Esophagus (tissue), 2 donors: ENCODE data around the gene HTRA2. TPM values are rescaled to one million over a fixed set of nuclear protein-coding genes. Genes with fewer than 3 reads are reported as not detected.

Source experiments
- H3K27ac ChIP-seq, 2 donors: one replicate each; pipeline ENCODE4 v1.5.1; 2013; ENCODE audit warnings: low read depth in 2 of 2, mild to moderate bottlenecking in 2 of 2, inconsistent platforms in 1 of 2, low read length in 1 of 2, moderate library complexity in 1 of 2
- H3K27me3 ChIP-seq, 2 donors: one replicate each; pipeline ENCODE4 v1.6.1; 2013; ENCODE audit warnings: low read length in 2 of 2, control low read depth in 1 of 2, mild to moderate bottlenecking in 1 of 2; ENCODE audit not compliant: insufficient read depth in 2 of 2, control insufficient read depth in 1 of 2
- H3K36me3 ChIP-seq, 2 donors: one replicate each; pipeline ENCODE4 v1.6.1; 2013; ENCODE audit warnings: low read length in 1 of 2; ENCODE audit not compliant: control insufficient read depth in 2 of 2, insufficient read depth in 2 of 2
- H3K4me1 ChIP-seq, 2 donors: one replicate each; pipeline ENCODE4 v1.6.1; 2013; ENCODE audit warnings: low read length in 1 of 2; ENCODE audit not compliant: control insufficient read depth in 2 of 2, insufficient read depth in 2 of 2
- H3K4me3 ChIP-seq, 2 donors: one replicate each; pipeline ENCODE4 v1.5.1; 2013; ENCODE audit warnings: low read length in 2 of 2, mild to moderate bottlenecking in 2 of 2, low read depth in 1 of 2, moderate library complexity in 1 of 2
- H3K9me3 ChIP-seq, 2 donors: one replicate each; pipeline ENCODE4 v1.6.1; 2013; ENCODE audit warnings: mild to moderate bottlenecking in 2 of 2, low read depth in 1 of 2, low read length in 1 of 2, moderate library complexity in 1 of 2; ENCODE audit not compliant: control insufficient read depth in 2 of 2, insufficient read depth in 1 of 2
- WGBS, 2 donors: extraction: QIAGEN DNeasy Blood & Tissue Kit; methylation state at CpG; one replicate each; pipeline ENCODE4 v1.1.7; 2013; 5-methylcytosine and 5-hydroxymethylcytosine counted together
- polyA plus RNA-seq, 2 donors: library from polyadenylated mRNA; stranded (reverse); fragments of 200-250 nt; gene quantifications; one replicate each; pipeline ENCODE4 v1.2.3, GENCODE V29; 2013
- donor health status: healthy with polysubstance abuse.
- donor health status: Bipolar disorder and iron deficiency.

Gene HTRA2
- polyA plus RNA-seq, 2 donors, result 15.8 to 21.0 TPM

GRCh38 chr2:74491648-74492544 lies 37.8 kb upstream of the HTRA2 start:
- no peaks in the 10 kb centered on the region for H3K27me3 ChIP-seq
- H3K4me3 ChIP-seq, result no peak overlapping the region
- no peak overlapping the region for H3K27ac ChIP-seq
- WGBS, 2 donors, result 90 to 92% methylated on average over 12 of the region's 12 CpGs
- no peaks in the 10 kb centered on the region for H3K9me3 ChIP-seq
- no peaks in the 10 kb centered on the region for H3K4me1 ChIP-seq
- H3K36me3 ChIP-seq, result peaks cover 20 to 38% of the 10 kb centered on the region in 2 donors

GRCh38 chr2:74493546-74493945 lies 36.2 kb upstream of the HTRA2 start:
- Histone ChIP-seq H3K9me3 (no peaks in the 10 kb centered on the region), H3K36me3 (peaks cover 20 to 38% of the 10 kb centered on the region in 2 donors), H3K4me1 (peaks cover 5 to 10% of the 10 kb centered on the region in 2 donors), H3K27me3 (no peaks in the 10 kb centered on the region), H3K27ac (no peak overlapping the region), H3K4me3 (no peak overlapping the region)
- WGBS, 2 donors, result 94% methylated on average over 3 of the region's 3 CpGs

- WGBS, 2 donors, result 86 to 88% methylated on average over 1 of the region's 1 CpG
These were observed 34.3 kb upstream of the HTRA2 start for GRCh38 chr2:74495440-74495839.

GRCh38 chr2:74496997-74497776 lies 32.5 kb upstream of the HTRA2 start:
- peak overlapping the region in 1 of 2 donors; percentile 32 for H3K4me3 ChIP-seq
- H3K9me3 ChIP-seq, result no peaks in the 10 kb centered on the region
- peaks cover 16 to 18% of the 10 kb centered on the region in 2 donors for H3K4me1 ChIP-seq
- H3K36me3 ChIP-seq, result peaks cover 7 to 13% of the 10 kb centered on the region in 2 donors
- H3K27me3 ChIP-seq, result peaks cover 0 to 14% of the 10 kb centered on the region in 2 donors
- H3K27ac ChIP-seq, result no peak overlapping the region
- WGBS, 2 donors, result 55 to 63% methylated on average over 19 of the region's 19 CpGs

More at GRCh38 chr2:74495440-74495839, 34.3 kb upstream of the HTRA2 start:
- Histone ChIP-seq H3K4me1 (peaks cover 14 to 18% of the 10 kb centered on the region in 2 donors), H3K27ac (no peak overlapping the region), H3K27me3 (peaks cover 0 to 13% of the 10 kb centered on the region in 2 donors), H3K9me3 (no peaks in the 10 kb centered on the region), H3K4me3 (no peak overlapping the region), H3K36me3 (peaks cover 20 to 31% of the 10 kb centered on the region in 2 donors)

GRCh38 chr2:74497777-74498499 lies 31.8 kb upstream of the HTRA2 start:
- H3K36me3 ChIP-seq, result peaks cover 3 to 6% of the 10 kb centered on the region in 2 donors
- H3K4me3 ChIP-seq, result peak overlapping the region; percentile 32 to 42
- H3K4me1 ChIP-seq, result peaks cover 17 to 18% of the 10 kb centered on the region in 2 donors
- H3K9me3 ChIP-seq, result no peaks in the 10 kb centered on the region
- H3K27me3 ChIP-seq, result peaks cover 0 to 14% of the 10 kb centered on the region in 2 donors
- WGBS, 2 donors, result 3% methylated on average over 59 to 61 of the region's 61 CpGs
- H3K27ac ChIP-seq, result no peak overlapping the region

GRCh38 chr2:74498500-74499266 lies 31.1 kb upstream of the HTRA2 start:
- no peak overlapping the region for H3K27ac ChIP-seq
- peaks cover 0 to under 1% of the 10 kb centered on the region in 2 donors for H3K36me3 ChIP-seq
- H3K27me3 ChIP-seq, result peaks cover 0 to 14% of the 10 kb centered on the region in 2 donors
- 2 to 4% methylated on average over 41 of the region's 41 CpGs for WGBS, 2 donors
- peaks cover 17 to 18% of the 10 kb centered on the region in 2 donors for H3K4me1 ChIP-seq
- H3K4me3 ChIP-seq, result peak overlapping the region; percentile 32 to 42
- H3K9me3 ChIP-seq, result no peaks in the 10 kb centered on the region

GRCh38 chr2:74499267-74499939 lies 30.3 kb upstream of the HTRA2 start, which contains the start of gene LBX2:
Gene LBX2 (minus strand): TSS chr2:74499603. CDS start chr2:74499537, 66 bp downstream.
- peaks cover 0 to 14% of the 10 kb centered on the region in 2 donors for H3K27me3 ChIP-seq
- H3K27ac ChIP-seq, result no peak within 1 kb of the TSS
- peak within 1 kb of the TSS; percentile 30 to 32 for H3K4me3 ChIP-seq
- H3K9me3 ChIP-seq, result no peaks in the 10 kb centered on the region
- WGBS, 2 donors, result 8 to 11% methylated on average over 62 to 65 of the region's 65 CpGs
- no peaks in the 10 kb centered on the region for H3K36me3 ChIP-seq
- H3K4me1 ChIP-seq, result peaks cover 17 to 18% of the 10 kb centered on the region in 2 donors

GRCh38 chr2:74499940-74500577 lies 29.7 kb upstream of the HTRA2 start:
- WGBS, 2 donors, result 63 to 68% methylated on average over 15 of the region's 15 CpGs
- no peak overlapping the region for H3K4me3 ChIP-seq
- no peaks in the 10 kb centered on the region for H3K9me3 ChIP-seq
- peaks cover 0 to 14% of the 10 kb centered on the region in 2 donors for H3K27me3 ChIP-seq
- H3K4me1 ChIP-seq, result peaks cover 17 to 18% of the 10 kb centered on the region in 2 donors
- no peak overlapping the region for H3K27ac ChIP-seq
- H3K36me3 ChIP-seq, result peaks cover 0 to under 1% of the 10 kb centered on the region in 2 donors
